ENCODE data around the gene LSAMP.
"Not testable (repeated sequence)": the region's sequence is repeated elsewhere in the genome, so short reads cannot be mapped to it uniquely, and the experiment has no call there.

Gene LSAMP

GRCh38 chr3:115804713-115805119 lies 640.6 kb downstream of the LSAMP start:
- peak; percentile 75 to 79 for DNase-seq (ENCODE audit: low read depth in 2 of 2)

- no peak for DNase-seq (ENCODE audit: low read depth in 2 of 2)
These were observed 641.1 kb downstream of the LSAMP start for GRCh38 chr3:115804200-115804599.

- DNase-seq (ENCODE audit: low read depth in 2 of 2) = no peak
These were observed 641.6 kb downstream of the LSAMP start for GRCh38 chr3:115803661-115804060.

GRCh38 chr3:115800489-115801075 lies 644.7 kb downstream of the LSAMP start:
- DNase-seq (ENCODE audit: low read depth in 2 of 2) = no peak

- DNase-seq (ENCODE audit: low read depth in 2 of 2) = not testable (repeated sequence)
These were observed 645.2 kb downstream of the LSAMP start for GRCh38 chr3:115800065-115800464.

- DNase-seq (ENCODE audit: low read depth in 2 of 2) = no peak
These were observed 652.9 kb downstream of the LSAMP start for GRCh38 chr3:115792206-115792955.

- DNase-seq (ENCODE audit: low read depth in 2 of 2) = not testable (repeated sequence)
These were observed 653.8 kb downstream of the LSAMP start for GRCh38 chr3:115791271-115792153.

GRCh38 chr3:115790759-115791158 lies 654.5 kb downstream of the LSAMP start:
- DNase-seq (ENCODE audit: low read depth in 2 of 2) = peak; percentile 76

- no peak for DNase-seq (ENCODE audit: low read depth in 2 of 2)
These were observed 655.8 kb downstream of the LSAMP start for GRCh38 chr3:115789481-115789880.

- peak; percentile 96 to 98 for DNase-seq (ENCODE audit: low read depth in 2 of 2)
These were observed 656.3 kb downstream of the LSAMP start for GRCh38 chr3:115788921-115789470.

GRCh38 chr3:115787818-115788217 lies 657.5 kb downstream of the LSAMP start:
- DNase-seq (ENCODE audit: low read depth in 2 of 2) = no peak

GRCh38 chr3:115785782-115786181 lies 659.5 kb downstream of the LSAMP start:
- DNase-seq (ENCODE audit: low read depth in 2 of 2) = no peak

- peak; percentile 68 to 71 for DNase-seq (ENCODE audit: low read depth in 2 of 2)
These were observed 660.3 kb downstream of the LSAMP start for GRCh38 chr3:115784739-115785536.

GRCh38 chr3:115783938-115784738 lies 661.1 kb downstream of the LSAMP start:
- peak; percentile 74 to 77 for DNase-seq (ENCODE audit: low read depth in 2 of 2)

GRCh38 chr3:115783426-115783825 lies 661.9 kb downstream of the LSAMP start:
- not testable (repeated sequence) for DNase-seq (ENCODE audit: low read depth in 2 of 2)

- DNase-seq (ENCODE audit: low read depth in 2 of 2) = no peak
These were observed 666.3 kb downstream of the LSAMP start for GRCh38 chr3:115779011-115779410.

- DNase-seq (ENCODE audit: low read depth in 2 of 2) = no peak
These were observed 672.3 kb downstream of the LSAMP start for GRCh38 chr3:115772951-115773350.

- DNase-seq (ENCODE audit: low read depth in 2 of 2) = no peak
These were observed 676.6 kb downstream of the LSAMP start for GRCh38 chr3:115768661-115769060.

GRCh38 chr3:115766587-115767482 lies 678.5 kb downstream of the LSAMP start:
- no peak for DNase-seq (ENCODE audit: low read depth in 2 of 2)
